GM10847 (cell line): ENCODE results near the gene OR6B1.

ENCODE experiments used
- POLR2A ChIP-seq: IDR thresholded peaks from 2 replicates; pipeline ENCODE4 v1.6.1; 2011; ENCODE audit not compliant: insufficient read length; ENCODE audit errors: extremely low read depth

The OR6B1 gene

GRCh38 chr7:144024213-144024612 is 24.1 kb downstream of the OR6B1 start:
- TF ChIP-seq POLR2A, result no peak

GRCh38 chr7:144026203-144026883 is 26.2 kb downstream of the OR6B1 start:
- no peak for TF ChIP-seq POLR2A

GRCh38 chr7:144027070-144027469 is 26.9 kb downstream of the OR6B1 start:
- TF ChIP-seq POLR2A, result no peak

- TF ChIP-seq POLR2A, result no peak
These were observed 27.9 kb downstream of the OR6B1 start for GRCh38 chr7:144027974-144028373.

GRCh38 chr7:144028547-144028946 is 28.4 kb downstream of the OR6B1 start:
- no peak for TF ChIP-seq POLR2A

GRCh38 chr7:144032516-144032915 is 32.4 kb downstream of the OR6B1 start:
- TF ChIP-seq POLR2A, result no peak

- no peak for TF ChIP-seq POLR2A
These were observed 33.0 kb downstream of the OR6B1 start for GRCh38 chr7:144032985-144033709.

- TF ChIP-seq POLR2A, result no peak
These were observed 35.3 kb downstream of the OR6B1 start for GRCh38 chr7:144035385-144035784.

GRCh38 chr7:144036302-144036885 is 36.3 kb downstream of the OR6B1 start:
- TF ChIP-seq POLR2A, result no peak

GRCh38 chr7:144037414-144038035 is 37.4 kb downstream of the OR6B1 start:
- TF ChIP-seq POLR2A, result no peak

- no peak for TF ChIP-seq POLR2A
These were observed 38.8 kb downstream of the OR6B1 start for GRCh38 chr7:144038887-144039286.

GRCh38 chr7:144048648-144049047 is 48.5 kb downstream of the OR6B1 start, which contains the start of gene OR2A5:
OR2A5 (plus strand) TSS chr7:144048948; CDS start chr7:144050402, 1,454 bp downstream.
- no peak for TF ChIP-seq POLR2A

- TF ChIP-seq POLR2A, result no peak
These were observed 49.4 kb downstream of the OR6B1 start for GRCh38 chr7:144049491-144049890.

GRCh38 chr7:144050093-144050492 is 50.0 kb downstream of the OR6B1 start:
- TF ChIP-seq POLR2A, result no peak

- TF ChIP-seq POLR2A, result no peak
These were observed 57.8 kb downstream of the OR6B1 start for GRCh38 chr7:144057954-144058353.
